NB4 (cell line): Measurements from ENCODE around the gene MDFI.
A peak's percentile ranks its signal among the peaks of the same experiment; 100 is the strongest.

Experiments
- DNase-seq: peaks from one replicate; pipeline ENCODE4 v3.0.0; 2010; ENCODE audit warnings: low read depth
- H3K4me3 ChIP-seq: one replicate; pipeline ENCODE4 v1.5.1; 2011; ENCODE audit warnings: mild to moderate bottlenecking, low read depth, low read length, moderate library complexity
- MYC ChIP-seq: IDR thresholded peaks from 2 replicates; pipeline ENCODE4 v1.6.1; 2011; ENCODE audit warnings: low read depth, low read length
- POLR2A ChIP-seq: IDR thresholded peaks from 2 replicates; pipeline ENCODE4 v1.6.1; 2011; ENCODE audit warnings: mild to moderate bottlenecking; ENCODE audit not compliant: insufficient read length; ENCODE audit errors: extremely low read depth
- TF ChIP-seq, protein P1 (sequence below): IDR thresholded peaks from 2 replicates; pipeline ENCODE4 v1.6.1; 2011; ENCODE audit warnings: low read depth, low read length
- TF ChIP-seq, protein P2 (sequence below): IDR thresholded peaks from one replicate; pipeline ENCODE4 v1.5.1; 2012; ENCODE audit warnings: low read depth, low read length

MDFI gene

DNA sequence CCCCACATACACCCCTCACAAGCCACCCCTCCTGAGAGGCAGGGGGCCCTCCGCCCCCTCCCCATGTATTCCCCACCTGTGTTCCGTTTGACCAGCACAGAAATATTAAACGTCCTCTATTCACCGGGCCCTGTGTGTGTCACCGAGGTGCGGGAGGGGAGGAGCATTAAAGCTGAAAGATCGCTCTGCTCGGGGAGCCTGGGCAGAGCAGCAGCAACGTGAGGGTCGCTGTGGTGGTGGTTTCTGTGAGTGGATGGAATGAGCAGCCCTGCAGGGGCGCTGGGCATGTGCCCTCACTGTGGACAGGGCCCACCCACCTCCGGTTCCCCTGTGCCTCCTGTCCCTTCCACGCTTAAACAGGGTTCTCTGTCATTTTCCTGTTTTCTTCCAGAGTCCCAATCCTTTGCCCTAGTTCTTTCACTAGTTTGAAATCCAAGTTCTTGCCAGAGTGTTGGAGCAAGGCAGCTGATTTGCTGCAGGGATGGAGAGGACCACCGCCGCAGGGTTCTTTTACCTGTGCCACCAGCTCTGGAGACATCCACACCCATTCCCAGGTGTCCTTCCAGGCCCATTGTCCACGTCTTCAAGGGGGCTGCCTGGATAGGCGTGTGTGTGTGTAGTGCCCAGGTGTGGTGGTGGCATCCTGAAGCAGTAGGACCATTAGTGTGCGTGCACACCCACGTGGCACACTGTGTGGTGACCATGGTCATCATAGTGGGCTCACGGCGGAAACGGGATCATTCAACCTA, 37.6 kb upstream of the MDFI start:
- H3K4me3 ChIP-seq: no peak overlapping the region
- TF ChIP-seq, protein P1, sequence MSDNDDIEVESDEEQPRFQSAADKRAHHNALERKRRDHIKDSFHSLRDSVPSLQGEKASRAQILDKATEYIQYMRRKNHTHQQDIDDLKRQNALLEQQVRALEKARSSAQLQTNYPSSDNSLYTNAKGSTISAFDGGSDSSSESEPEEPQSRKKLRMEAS: no peak
- TF ChIP-seq, protein P2, sequence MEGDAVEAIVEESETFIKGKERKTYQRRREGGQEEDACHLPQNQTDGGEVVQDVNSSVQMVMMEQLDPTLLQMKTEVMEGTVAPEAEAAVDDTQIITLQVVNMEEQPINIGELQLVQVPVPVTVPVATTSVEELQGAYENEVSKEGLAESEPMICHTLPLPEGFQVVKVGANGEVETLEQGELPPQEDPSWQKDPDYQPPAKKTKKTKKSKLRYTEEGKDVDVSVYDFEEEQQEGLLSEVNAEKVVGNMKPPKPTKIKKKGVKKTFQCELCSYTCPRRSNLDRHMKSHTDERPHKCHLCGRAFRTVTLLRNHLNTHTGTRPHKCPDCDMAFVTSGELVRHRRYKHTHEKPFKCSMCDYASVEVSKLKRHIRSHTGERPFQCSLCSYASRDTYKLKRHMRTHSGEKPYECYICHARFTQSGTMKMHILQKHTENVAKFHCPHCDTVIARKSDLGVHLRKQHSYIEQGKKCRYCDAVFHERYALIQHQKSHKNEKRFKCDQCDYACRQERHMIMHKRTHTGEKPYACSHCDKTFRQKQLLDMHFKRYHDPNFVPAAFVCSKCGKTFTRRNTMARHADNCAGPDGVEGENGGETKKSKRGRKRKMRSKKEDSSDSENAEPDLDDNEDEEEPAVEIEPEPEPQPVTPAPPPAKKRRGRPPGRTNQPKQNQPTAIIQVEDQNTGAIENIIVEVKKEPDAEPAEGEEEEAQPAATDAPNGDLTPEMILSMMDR: no peak
- TF ChIP-seq MYC: no peak
- no peak for TF ChIP-seq POLR2A
- DNase-seq: no peak

DNA sequence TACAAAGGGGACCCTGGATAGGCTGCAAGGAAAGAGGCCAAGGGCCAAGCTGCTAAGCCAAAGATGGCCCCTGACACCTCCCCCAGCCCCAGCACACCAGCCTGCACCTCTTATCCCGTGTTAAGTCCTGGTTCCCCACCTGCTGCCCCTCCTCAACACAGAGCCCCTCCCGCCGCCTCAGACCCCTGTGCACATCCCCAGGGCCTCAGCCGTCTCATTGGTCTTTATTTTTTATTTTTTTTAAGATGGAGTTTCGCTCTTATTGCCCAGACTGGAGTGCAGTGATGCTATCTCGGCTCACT, 37.1 kb upstream of the MDFI start:
- H3K4me3 ChIP-seq: no peak overlapping the region
- no peak for DNase-seq
- TF ChIP-seq, protein P1: no peak
- TF ChIP-seq POLR2A (no peak), MYC (no peak)
- TF ChIP-seq, protein P2: no peak

DNA sequence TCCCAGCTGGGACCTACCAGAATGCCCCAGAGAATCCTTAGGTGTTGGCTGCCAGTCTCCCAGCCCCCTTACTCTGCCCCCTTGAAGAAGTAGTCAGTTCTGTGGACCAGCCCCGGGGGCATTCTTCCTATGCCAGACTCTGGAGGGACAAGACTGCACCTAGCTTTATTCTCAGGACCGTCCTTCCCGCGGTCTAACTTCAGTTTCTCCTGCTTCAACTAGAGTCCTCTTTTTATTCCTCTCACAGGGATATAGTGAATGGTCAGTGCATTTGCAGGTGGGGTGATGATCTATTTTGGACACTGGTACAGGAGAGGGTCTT, 35.9 kb upstream of the MDFI start:
- no peak overlapping the region for H3K4me3 ChIP-seq
- DNase-seq: no peak
- TF ChIP-seq, protein P2: no peak
- TF ChIP-seq, protein P1: no peak
- no peak for TF ChIP-seq POLR2A

DNA sequence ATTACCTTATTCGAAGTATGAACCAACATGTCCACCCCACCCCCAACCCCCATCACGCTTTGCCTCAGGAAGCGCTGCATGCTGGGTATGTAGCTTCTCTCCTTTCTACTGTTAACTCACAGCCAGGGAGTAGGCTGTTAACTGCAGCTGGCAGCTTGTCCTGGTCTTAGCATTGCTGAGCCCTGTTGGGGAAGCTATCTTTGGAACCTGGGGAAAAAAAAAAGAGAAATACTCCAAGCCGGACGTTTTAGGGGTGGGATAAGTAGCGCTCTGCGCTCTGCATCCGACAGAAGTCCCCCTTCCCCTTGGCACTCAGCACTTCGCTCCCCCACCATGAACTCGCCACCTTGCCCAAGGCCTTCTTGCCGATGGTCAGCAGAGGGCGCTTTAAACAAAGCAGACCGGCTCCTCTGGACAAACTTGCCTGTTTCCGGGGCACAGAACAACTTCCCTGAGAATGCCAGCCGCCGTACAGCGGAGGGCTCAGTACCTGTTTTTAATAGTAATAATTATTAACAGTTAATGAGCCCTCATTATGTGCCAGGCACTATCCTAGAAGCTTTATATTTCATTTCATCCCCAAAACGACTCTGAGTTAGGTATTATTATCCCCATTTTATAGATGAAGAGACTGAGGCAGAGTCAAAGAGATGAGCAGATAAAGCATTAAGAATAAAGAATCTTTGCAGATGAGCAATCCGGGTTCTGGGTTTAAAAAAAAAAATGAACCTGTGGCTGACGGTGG, 35.2 kb upstream of the MDFI start:
- DNase-seq: peak; percentile 88
- H3K4me3 ChIP-seq: no peak overlapping the region
- no peak for TF ChIP-seq MYC
- TF ChIP-seq, protein P1: peak; percentile 40; the same call in 1 of the 2 replicates
- TF ChIP-seq, protein P2: peak; percentile 93

DNA sequence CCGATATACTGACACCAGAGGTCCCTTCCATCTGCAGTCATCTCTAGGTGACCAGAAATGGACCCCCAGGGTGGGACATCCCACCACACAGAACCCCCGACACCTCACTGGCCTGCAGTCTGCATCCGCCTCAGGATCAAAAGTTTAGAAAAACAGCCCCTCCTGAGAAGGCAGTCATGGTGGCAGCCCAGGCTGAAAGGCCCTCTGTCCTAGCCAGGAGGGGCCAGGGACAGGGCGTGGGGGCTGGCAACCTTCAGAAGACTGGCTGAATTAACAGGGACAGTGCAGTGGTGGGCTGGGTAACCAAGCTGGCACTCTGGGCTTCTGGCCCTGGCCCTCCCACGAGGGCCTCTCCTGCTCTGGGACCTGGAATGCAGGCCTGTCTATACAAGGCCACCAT, 34.3 kb upstream of the MDFI start:
- H3K4me3 ChIP-seq: no peak overlapping the region
- no peak for TF ChIP-seq MYC
- TF ChIP-seq POLR2A: no peak
- TF ChIP-seq, protein P2: no peak
- TF ChIP-seq, protein P1: no peak
- no peak for DNase-seq
